Suppressor macrophage (primary cell): ENCODE measurements around the gene IWS1.
A peak's percentile ranks its signal among the peaks of the same experiment; 100 is the strongest.
"Not testable (repeated sequence)": the region's sequence is repeated elsewhere in the genome, so short reads cannot be mapped to it uniquely, and the experiment has no call there.

Experiments
- DNase-seq, 4 experiments: peaks; one replicate each; pipeline ENCODE4 v3.0.0-alpha.2; 2020 to 2022
- total RNA-seq, 17 experiments: gene quantifications; one replicate each; lab custom pipeline; 2026; ENCODE audit warnings: mixed read lengths in 6 of 17, inconsistent platforms in 3 of 17; lab: John Stamatoyannopoulos, UW

The IWS1 gene
- 30.7 to 82.9 (median 51.9) reads per million in 17 experiments for total RNA-seq

DNA sequence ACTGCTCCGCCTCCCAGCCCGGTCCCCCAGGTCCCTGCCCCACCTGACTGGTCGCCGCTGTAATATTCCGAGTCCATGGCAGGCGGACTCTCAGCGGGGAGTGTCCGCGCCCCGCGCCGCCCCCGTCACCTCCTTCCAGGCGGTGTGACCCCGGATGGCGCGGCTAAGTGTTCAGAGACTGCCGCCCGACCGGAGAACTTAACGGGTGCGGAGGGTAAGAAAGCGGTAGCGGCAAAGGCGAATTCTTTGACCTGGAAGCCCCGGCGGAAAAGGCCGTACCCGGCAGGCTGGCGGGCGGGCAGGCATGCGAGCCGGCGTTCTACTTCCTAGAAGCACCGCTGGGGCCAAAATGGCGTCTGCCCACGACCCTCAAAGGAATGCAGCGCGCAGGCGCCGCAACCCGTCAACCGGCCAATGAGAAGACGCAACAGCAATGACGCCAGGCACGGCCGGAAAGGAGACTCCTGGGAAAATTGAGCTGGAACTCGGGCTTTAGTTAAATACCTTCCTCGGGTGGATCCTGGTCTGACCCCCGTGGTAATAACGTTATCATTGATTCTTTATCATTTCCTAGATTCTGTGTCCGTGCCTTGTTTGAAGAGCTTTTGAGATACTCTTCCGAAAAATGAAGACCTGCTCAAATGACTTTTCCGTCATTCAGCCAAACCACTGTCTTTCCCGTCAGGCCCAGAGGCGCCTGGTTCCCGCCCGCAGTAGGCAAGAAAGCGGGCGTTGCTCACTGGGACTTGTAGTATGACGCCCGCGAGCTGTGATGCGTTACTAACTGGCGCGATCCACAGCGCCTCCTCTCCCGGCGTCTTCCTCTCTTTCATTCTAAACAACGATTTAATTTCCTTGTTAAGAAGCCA lies at the start of gene IWS1:
TSS of gene IWS1 (minus strand) at position 358 of the 869 bp plus-strand sequence. CDS start at position 77, 281 bp downstream.
- DNase-seq = peak; percentile 98 to 99 (median 98)

DNA sequence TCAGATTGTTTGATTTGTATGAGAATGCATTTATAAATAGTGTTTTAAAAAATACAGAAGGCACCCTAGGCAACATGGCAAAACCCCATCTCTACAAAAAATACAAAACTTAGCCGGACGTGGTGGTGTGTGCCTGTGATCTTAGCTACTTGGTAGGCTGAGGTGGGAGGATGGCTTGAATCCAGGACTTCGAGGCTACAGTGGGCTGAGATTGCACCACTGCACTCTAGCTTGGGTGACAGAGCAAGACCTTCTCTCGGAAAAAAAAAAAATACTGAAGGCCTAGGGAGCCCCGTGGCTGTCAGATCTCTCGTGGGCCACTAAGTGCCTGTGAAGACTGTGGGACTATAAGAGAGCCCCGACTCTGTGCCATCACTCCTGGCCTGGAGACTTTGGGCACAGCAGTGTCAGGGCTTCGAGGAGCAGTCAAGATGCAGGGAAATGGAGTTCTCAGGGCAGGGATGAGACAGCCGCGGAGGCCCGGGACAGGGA lies 49.7 kb upstream of the IWS1 start:
- no peak for DNase-seq

DNA sequence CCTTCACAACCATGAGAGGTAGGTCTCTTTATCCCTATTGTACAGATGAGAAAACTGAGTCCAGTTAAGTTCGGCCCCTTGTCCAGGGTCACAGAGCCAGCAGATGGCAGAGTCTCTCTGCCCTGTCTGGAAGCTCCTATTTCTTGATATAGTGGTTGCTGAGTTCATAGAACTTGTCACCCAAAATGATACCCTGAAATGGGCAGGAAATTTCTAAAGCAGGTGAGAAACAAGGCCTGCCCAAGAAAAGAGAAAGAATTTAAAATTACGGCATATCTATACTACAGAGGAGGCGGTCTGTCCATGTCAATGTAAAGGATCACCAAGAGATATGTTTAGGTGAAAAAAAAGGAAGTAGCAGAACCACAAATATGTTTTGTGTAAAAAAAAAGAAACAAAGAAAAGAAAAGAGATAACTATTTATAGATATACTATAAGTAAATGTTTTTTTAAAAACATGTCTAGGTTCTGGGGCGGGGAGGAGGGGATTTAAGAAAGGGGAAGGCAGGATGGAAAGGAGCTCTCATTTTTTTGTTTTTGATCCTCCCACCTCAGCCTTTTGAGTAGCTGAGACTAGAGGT lies 49.0 kb upstream of the IWS1 start:
- DNase-seq = peak in 1 of 4 experiments; percentile 16

DNA sequence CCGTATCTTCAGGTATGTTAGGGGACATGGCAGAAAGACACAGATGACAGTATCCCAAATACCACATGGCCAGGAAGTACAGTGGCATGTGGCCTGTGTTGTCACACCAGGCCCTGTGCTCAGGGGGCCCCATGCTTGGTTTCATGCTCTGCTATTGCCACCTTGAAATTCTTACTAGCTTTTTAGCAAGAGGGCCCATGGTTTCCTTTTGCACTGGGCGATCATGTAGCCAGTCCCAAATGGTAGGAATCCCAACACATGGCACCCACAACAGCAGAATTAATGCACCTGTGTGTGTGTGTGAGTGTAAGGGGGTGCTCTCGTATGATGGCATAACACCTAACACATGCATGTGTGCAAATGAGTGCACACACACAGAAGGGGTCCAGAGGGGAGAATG lies 48.4 kb upstream of the IWS1 start:
- no peak for DNase-seq

DNA sequence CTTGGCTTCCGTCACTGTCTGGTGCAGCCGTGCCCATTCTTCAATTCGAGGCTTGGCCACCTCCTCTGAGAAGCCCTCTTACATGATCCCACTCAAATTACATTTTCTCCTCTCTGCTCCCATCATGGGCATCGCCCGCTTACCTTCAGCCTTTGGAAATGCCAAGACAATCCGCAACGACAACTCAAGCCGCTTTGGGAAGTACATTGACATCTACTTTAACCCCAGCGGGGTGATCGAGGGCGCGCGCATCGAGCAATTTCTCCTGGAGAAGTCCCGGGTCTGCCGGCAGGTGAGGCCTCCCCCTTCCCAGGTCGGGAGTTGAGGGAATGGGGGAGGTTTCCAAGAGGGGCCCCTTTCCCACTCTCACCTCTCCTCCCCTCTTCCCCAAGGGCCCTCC lies 47.5 kb upstream of the IWS1 start:
- no peak for DNase-seq

DNA sequence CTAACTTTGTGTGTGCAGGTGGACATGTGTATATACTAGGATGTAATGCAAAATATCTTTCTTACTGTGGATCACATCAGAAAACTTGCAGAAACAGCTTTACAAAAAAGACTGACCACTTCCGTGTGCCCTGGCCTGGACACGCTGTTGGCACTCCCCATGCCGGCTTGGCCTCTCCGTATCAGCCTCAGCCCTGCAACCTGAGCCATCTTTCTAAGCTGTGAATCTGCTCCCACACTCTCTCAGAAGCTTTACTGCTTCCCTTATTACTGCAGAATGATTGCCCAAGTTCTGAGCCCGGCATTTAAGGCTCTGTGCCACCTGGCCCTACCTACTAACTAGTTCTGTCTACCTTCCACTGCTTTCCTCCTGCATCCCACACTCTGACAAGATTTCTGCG lies 47.0 kb upstream of the IWS1 start:
- no peak for DNase-seq

DNA sequence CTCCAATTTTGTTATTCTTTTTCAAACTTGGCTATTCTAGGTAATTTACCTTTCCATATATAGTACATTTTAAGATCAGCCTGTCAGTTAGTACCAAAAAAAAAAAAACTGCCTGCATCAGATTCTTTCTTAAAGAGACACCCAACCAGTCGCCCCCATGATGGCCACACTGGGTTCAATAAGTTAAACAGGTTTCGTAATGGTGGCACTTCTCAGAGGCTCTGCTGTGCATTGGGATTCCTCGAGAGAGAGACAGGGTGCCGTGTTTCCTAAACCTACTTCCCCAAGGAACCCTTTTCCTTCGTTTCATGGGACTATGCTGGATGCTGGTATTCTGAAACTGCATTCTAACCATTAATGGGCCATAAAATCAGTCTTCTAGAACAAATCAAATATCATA lies 46.6 kb upstream of the IWS1 start:
- DNase-seq = no peak

DNA sequence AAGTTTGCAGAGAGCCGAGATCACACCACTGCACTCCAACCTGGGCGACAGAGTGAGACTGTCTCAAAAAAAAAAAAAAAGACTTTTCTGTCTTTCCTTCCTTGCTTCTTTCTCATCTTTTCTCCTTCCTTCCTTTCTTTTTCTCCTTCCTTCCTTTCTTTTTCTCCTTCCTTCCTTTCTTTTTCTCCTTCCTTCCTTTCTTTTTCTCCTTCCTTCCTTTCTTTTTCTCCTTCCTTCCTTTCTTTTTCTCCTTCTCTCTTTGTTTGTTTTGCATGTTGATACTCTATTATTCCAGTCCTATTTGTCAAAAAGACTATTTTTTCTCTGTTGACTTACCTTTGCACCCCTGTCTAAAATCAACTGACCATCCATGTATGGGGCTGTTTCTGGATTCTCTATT lies 46.1 kb upstream of the IWS1 start:
- not testable (repeated sequence) for DNase-seq

DNA sequence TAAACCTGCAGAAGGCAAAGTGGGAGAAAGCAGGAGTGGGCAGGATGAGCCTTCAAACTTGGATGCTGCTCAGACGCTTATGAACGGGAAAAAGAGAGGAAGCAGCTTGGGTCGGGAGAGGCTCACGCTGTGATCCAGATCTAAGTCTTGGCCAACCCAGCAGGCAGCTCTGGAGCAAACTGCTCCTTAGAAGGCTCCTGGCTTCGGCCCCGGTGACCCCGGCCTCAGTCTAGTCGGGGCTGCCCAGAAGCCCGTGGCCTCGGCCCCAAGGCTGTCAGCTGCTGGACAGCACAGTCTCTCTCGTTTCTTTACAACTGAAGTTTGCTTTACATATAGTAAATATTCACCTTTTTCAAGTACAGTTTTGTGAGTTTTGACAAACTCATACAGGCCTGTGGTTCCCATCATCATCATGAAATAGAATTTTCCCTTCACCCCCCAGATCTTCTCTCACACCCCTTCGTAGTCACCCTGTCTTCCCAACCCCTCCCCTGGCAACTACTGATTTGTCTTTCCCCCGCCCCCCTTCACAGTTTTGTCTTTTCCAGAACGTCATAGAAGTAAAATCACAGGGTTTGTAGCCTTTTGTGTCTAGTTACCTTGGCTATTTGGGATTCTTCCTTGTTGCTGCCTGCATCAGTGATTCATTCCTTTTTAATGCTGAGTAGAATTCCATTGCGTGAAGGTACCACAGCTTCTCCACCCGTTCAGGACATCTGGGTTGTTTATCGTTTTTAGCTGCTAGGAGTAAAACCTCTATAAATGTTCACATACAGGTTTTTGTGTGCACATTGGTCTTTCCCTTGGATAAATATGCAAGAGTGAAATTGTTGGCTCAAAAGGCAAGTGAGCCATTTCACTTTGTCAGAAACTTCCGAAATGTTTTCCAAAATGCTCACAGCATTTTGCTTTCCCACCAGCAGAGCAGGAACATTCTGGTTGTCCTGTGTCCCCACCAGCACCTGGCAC lies 44.3 kb upstream of the IWS1 start:
- no peak for DNase-seq

DNA sequence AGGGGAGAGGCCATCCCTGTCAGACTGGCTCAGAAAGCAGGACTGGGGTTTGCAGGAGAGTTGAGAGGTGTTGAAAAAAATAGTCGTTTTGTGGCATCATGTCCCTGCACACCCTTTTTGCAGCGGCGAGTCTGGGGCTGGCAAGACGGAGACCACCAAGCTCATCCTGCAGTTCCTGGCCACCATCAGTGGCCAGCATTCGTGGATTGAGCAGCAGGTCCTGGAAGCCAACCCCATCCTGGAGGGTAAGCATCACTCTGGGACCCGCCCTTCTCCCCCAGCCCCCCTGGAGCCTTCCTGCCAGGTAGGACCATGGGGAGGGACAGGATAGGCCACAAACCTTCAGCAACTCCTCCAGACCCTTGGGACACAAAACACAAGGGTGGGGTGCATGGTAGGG lies 43.4 kb upstream of the IWS1 start:
- DNase-seq = no peak

DNA sequence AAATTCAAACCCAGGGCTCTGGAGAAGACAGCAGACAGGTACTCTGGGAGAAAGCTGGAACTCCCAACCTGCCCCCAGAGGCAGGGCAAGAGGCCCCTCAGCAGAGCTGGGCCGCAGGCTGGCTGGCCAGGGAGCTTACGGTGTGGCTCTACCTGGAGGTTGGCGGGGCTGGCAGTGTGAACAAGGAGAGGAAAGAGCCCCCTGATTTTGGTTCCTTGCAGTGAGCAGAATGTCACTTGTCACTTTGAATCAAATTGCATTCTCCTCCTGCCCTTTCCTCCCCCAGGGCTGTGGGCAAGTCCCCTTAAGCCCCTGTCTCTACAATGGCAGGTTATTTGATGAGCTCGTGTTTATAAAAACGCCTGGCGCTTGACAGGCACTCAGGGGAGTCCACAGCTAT lies 41.8 kb upstream of the IWS1 start:
- no peak for DNase-seq

DNA sequence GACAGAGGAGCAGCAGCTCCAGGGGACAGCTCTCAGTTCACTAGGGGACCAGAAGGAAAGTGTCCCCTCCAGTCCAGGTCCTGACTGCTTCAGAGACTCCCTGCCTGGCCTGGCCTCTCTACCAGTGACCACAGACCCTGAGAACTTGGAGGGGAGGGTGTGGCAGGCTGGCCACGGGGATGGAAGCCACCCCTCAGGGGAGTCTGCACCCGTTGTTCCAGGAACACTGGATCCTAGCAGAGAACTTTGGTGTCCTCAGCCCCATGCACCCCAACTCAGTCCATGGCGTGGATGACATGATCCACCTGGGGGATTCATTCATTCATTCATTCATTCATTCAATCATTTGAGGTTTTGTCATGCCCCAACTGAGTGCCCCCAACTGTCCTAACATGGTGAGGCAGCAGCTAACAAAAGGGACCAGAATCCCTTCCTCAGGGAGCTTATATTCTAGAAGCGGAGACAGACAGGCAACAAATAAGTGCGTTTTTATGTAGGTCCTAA lies 41.1 kb upstream of the IWS1 start:
- DNase-seq = no peak

DNA sequence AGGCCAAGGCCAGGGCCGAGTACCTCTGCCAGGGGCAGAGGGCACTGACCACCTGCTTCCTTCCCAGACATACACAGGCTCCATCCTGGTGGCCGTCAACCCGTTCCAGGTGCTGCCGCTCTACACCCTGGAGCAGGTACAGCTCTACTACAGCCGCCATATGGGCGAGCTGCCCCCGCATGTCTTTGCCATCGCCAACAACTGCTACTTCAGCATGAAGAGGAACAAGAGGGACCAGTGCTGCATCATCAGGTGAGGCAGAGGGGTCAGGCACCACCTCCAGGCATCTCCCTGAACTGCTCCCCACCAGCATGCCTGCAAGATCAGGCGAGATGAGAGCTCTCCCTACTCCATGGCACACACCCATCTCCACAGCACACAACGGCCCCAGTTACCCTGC lies 40.3 kb upstream of the IWS1 start:
- no peak for DNase-seq

DNA sequence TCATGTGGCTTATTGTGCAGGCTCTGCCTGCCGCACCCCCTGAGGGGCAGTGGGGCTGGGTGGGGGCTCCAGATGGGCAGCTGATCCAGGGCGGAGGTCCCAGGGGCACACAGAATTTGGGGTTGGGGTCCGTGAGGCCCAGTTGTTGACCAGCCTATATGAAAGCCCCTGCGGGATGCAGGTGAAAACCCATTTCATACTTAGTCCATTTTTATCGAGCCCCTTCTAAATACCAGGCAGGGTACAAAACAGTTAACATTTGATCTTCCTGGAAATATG lies 39.8 kb upstream of the IWS1 start:
- DNase-seq = no peak

DNA sequence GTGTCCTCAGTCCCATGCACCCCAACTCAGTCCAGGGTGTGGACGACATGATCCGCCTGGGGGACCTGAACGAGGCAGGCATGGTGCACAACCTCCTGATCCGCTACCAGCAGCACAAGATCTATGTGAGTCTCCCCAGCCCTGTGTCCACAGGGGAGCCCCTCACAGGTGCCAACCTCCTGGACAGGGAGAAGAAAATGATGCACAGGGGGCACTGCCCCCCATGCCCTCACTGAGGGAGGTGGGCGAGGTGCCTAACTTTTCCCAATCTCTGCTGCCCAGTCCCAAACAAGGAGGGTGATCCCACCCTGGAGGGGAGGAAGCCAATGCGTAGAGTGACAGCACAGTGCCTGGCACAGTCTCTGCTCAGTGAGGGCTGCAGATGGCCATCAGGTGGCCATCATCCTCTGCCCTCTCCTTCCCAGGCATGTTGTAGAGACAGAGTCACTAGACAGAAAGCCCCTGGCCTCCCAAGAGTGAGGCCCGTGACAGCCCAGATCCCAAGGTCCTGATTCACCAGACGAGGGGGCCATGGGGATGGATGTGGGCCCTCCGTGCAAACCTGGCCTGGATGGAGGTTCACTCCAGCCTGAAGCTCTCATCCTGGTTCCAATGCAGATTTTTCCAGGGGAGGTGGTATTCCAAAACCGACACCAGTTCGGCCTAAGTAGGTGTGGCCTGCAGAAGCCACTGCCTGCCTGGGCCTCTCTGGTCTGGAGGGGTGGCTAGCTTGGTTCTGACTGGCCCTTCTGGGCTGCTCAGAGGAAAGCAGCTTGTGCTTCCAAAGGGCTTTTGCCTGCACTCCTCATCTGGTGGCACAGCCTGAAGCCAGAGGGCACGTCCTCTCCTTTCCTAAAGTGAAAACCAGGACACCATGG lies 39.2 kb upstream of the IWS1 start:
- no peak for DNase-seq

DNA sequence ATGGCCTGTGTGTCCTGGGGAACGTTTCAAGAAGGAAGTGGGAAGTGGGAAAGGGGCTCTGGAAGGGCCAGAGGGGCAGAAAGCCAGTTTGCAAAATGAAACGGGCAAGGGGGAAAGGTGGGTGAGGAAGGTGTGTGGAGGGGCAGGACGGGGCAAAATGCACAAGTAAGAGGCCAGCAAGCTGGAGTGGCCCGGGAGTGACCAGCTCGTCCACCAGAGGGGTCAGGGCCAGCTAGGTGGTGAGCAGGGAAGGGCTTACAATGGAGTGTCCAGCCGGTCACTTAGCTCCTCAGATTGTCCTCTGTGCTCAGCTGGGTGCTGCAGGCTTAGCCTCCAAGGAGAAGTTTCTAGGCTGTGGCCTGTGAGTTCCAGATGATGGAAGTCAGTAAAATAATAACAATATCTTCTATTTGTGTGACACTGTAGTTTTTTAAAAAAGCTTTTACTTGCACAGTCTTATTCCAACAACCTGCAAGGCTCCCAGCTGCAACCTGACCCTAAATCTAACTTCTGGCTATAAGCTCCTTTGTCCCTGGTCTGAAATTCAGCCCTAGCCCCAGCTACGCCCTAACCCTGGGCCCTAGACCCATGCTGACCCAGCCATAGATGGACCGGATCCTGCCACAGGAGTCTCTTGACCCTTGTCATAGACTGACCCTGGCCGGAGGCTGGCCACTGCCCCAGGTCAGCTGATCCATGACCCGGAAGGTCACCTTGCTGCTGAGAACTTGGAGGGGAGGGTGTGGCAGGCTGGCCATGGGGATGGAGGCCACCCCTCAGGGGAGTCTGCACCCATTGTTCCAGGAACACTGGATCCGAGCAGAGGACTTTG lies 38.4 kb upstream of the IWS1 start:
- no peak for DNase-seq

DNA sequence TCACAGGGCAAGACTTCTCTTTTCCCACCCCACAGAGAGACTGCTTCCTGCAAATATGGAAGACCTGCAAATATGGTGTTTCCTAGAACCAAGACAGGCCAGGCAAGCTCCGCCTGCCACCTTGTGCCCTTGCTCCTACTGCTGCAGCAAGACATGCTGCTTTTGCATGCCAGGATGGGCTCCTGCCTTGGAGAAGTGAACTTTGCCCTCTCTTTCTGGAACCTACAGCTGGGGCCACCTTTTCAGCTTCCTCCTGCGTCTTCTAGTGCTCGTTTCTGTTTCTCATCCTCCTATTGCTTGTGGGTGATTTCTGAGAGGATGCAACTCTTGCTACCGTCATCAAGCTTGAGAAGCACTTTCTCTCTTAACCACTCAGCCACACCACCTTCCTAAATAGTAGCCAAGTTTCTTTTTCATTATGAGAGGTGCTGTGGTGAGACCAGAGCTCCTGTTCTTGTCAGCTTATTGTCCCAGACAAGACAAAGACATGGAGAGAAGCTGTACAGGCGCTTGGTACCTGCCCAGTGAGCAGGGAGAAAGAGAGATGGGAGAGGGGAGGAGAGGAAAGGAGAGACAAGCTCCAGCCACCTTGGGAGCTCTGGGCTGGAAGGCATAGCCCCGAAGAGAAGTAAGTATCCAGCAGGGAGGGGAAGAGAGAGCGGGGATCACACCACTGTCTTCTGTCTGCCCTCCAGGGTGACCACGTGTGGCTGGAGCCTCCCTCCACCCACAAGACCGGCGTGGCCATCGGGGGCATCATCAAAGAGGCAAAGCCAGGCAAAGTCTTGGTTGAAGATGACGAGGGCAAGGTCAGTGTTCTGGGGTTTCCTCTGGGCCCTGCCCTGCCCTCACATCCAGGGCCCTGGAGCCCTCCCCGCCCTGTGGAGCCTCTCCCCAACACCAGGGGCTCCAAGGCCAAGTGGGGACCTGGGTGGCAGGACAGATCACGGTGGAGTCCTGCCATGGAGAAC lies 37.5 kb upstream of the IWS1 start:
- peak; percentile 14 to 61 (median 57) for DNase-seq

DNA sequence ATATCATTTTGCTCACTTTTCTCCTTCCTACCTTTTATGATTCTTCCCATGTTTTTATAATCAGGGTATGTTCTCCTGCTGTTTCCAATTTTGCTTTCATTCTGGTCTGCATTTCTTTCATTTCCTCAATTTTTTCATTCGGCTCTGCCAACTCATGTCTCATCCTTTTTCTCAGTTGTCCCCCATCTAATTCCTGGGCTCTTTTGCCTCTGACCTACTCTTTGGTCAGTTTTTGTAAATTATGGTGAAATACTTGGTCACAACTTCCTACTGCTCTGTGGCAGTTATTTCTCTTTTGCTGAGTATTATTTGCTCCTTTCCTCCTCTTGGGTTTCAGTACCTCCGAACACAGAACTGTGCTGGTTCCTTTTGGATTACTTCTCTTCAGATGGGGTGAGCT lies 36.6 kb upstream of the IWS1 start:
- DNase-seq = peak; percentile 11 to 66 (median 48)

DNA sequence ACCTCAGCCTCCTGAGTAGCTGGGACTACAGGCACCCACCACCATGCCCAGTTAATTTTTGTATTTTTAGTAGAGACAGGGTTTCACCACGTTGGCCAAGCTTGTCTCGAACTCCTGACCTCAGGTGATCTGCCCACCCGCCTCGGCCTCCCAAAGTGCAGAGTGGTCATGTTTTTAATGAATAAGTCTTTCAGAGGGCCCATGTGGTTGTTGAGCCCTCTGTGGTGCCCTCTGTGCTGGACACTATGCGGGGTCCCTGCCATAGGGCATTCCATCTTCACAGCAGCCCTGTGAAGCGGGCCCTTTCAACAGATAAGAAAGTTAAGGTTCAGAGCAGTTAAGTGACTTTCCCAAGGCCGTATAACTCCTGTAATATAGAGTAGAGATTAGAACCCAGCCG lies 35.1 kb upstream of the IWS1 start:
- no peak for DNase-seq

DNA sequence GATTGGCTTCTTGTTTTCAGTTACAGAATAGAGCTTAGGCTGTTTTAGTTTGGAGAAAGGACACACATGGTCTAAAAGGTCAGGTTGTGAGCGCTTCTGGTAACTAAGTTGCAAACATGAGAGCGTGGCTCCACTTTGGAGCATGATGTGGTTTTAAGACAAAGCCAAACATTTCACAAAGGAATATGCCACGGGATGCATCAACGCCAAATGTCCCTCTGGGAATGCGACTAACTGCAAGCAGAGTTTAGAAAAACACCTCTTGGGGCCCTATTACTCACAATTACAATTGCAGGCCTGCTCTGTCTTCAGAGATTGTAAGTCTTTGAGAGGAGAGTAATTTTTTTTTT lies 34.6 kb upstream of the IWS1 start:
- no peak for DNase-seq
